ENCODE measurements around the gene DYRK1A. TPM values are rescaled to one million over a fixed set of nuclear protein-coding genes. Genes with fewer than 3 reads are reported as not detected.
A peak's percentile ranks its signal among the peaks of the same experiment; 100 is the strongest.

Gene DYRK1A
- total and polyA plus RNA-seq, 11 donors: 24.5 to 96.6 (median 69.0) TPM

GRCh38 chr21:37367703-37368540 lies 1.3 kb downstream of the DYRK1A start:
- peaks cover 9 to 58% (median 47%) of the 10 kb centered on the region in 12 donors for H3K4me1 ChIP-seq
- peak overlapping the region; percentile 98 to 100 (median 100) for H3K27ac ChIP-seq
- no peaks in the 10 kb centered on the region for H3K27me3 ChIP-seq
- no peaks in the 10 kb centered on the region for H3K9me3 ChIP-seq
- ATAC-seq (peak in 3 of 4 donors; percentile 8 to 49 (median 28)), DNase-seq (peak; percentile 63 to 82 (median 75))
- H3K4me3 ChIP-seq: peak overlapping the region; percentile 75 to 96 (median 88)
- TF ChIP-seq POLR2A (IDR thresholded peaks at IDR 0.05) (peak in 1 of 2 donors; percentile 78), CTCF (IDR thresholded peaks at IDR 0.05) (no peak)
- H3K36me3 ChIP-seq: no peaks in the 10 kb centered on the region
- 1% methylated on average over 25 to 68 of the region's 68 CpGs for WGBS, 4 donors
- intact Hi-C loops (cut with DNase I): loop anchor here in 9 of 10 donors (2.0 to 10.0 kb wide), 10 partner anchors 29 to 197 kb away; partner anchors contain the start of gene VPS26C (in 4 of the 9)

GRCh38 chr21:37368541-37369279 lies 2.1 kb downstream of the DYRK1A start:
- intact Hi-C loops (cut with DNase I): loop anchor here in 9 of 10 donors (5.0 to 10.0 kb wide), 7 partner anchors 54 to 196 kb away; partner anchors contain the start of gene VPS26C (in 3 of the 9)
- peaks cover 9 to 65% (median 53%) of the 10 kb centered on the region in 12 donors for H3K4me1 ChIP-seq
- no peaks in the 10 kb centered on the region for H3K27me3 ChIP-seq
- no peaks in the 10 kb centered on the region for H3K36me3 ChIP-seq
- H3K4me3 ChIP-seq: peak overlapping the region; percentile 75 to 96 (median 88)
- peak overlapping the region; percentile 98 to 100 (median 100) for H3K27ac ChIP-seq
- TF ChIP-seq POLR2A (IDR thresholded peaks at IDR 0.05) (no peak), CTCF (IDR thresholded peaks at IDR 0.05) (no peak)
- no peak for ATAC-seq
- no peak for DNase-seq
- H3K9me3 ChIP-seq: no peaks in the 10 kb centered on the region
- 8 to 14% (median 11%) methylated on average over 9 of the region's 9 CpGs for WGBS, 4 donors

- 19 to 30% (median 25%) methylated on average over 3 of the region's 3 CpGs for WGBS, 4 donors
- intact Hi-C loops (cut with DNase I): loop anchor here in 9 of 10 donors (5.0 to 10.0 kb wide), 7 partner anchors 53 to 195 kb away; partner anchors contain the start of gene VPS26C (in 3 of the 9)
Observed at GRCh38 chr21:37369307-37369854, 2.8 kb downstream of the DYRK1A start.

More at GRCh38 chr21:37369307-37369854, 2.8 kb downstream of the DYRK1A start:
- no peaks in the 10 kb centered on the region for H3K9me3 ChIP-seq
- H3K27me3 ChIP-seq: no peaks in the 10 kb centered on the region
- no peaks in the 10 kb centered on the region for H3K36me3 ChIP-seq
- no peak for TF ChIP-seq CTCF (IDR thresholded peaks at IDR 0.05)
- no peak for TF ChIP-seq POLR2A (IDR thresholded peaks at IDR 0.05)
- ATAC-seq: no peak
- H3K4me1 ChIP-seq: peaks cover 9 to 72% (median 60%) of the 10 kb centered on the region in 12 donors
- peak overlapping the region in 11 of 12 donors; percentile 6 to 100 (median 99) for H3K27ac ChIP-seq
- DNase-seq: no peak
- peak overlapping the region in 9 of 12 donors; percentile 81 to 96 (median 92) for H3K4me3 ChIP-seq

Data from heart left ventricle (tissue), 16 donors.